Femur (tissue), 1 donor: Measurements from ENCODE around the gene CXCL3.

ENCODE experiments used
- DNase-seq: peaks from one replicate; pipeline ENCODE4 v3.0.0-alpha.2; 2017

CXCL3 gene

DNA sequence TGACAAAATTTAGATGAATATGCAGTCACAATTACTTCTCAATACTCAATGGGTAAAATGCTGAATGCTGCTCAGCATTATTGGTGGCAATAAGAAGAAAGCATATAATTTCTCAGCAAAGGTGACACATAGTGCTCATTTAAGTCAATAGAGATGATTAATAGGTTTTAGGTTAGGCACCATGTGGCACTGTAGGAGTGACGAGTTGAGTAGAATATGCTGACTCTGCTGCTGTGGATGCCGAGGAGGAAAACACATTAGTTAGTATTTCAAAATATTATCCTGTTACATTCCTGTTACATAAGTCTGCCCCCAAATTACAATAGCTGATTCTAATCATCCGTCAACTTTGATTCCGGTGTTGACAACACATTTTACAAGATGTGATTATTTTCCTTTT is 26.4 kb downstream of the CXCL3 start:
- no peak for DNase-seq

DNA sequence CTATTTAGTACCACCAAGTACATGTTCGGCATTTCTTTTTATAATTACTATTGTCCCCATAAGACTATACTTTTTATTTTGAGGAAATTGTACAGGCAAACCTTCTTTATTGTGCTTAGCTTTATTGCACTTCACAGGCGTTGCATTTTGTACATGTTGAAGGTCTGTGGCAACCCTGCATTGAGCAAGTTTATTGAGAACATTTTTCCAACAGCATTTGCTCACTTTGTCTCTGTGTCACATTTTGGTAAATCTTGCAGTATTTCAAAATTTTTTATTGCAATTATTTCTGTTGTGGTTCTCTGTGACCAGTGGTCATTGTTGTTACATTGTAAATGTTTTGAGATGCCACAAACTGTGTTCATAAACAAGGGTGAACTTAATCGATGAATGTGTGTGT is 29.2 kb downstream of the CXCL3 start:
- DNase-seq: no peak

GRCh38 chr4:74006009-74006476 is 32.4 kb downstream of the CXCL3 start:
- DNase-seq: no peak

GRCh38 chr4:74005528-74005927 is 33.0 kb downstream of the CXCL3 start:
- no peak for DNase-seq

DNA sequence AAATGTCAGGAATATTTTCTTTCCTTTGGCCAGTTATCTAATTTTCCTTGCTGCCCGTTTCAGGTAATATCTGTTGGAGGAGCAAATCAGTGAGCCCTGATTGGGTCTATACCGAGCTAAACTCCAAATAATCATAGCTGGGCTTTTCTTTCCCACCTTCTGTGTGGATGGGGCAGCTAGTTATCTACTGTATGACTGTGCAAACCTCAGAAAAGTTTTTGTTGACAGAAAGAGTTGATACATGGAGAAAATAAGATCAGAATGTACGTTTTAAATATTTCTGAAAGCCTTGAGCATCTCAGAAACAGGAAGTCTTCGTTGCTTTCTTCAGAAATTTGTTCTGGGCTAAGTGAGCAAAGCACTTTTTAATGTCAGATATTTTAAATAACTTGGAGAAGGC is 33.8 kb downstream of the CXCL3 start:
- no peak for DNase-seq

GRCh38 chr4:74000301-74000700 is 38.2 kb downstream of the CXCL3 start:
- no peak for DNase-seq

- DNase-seq: peak; percentile 46
These were observed 40.2 kb downstream of the CXCL3 start, which contains the start of gene CXCL5 for GRCh38 chr4:73998040-73999011. Gene CXCL5 (minus strand): TSS chr4:73998677. CDS start chr4:73998581, 96 bp downstream.

DNA sequence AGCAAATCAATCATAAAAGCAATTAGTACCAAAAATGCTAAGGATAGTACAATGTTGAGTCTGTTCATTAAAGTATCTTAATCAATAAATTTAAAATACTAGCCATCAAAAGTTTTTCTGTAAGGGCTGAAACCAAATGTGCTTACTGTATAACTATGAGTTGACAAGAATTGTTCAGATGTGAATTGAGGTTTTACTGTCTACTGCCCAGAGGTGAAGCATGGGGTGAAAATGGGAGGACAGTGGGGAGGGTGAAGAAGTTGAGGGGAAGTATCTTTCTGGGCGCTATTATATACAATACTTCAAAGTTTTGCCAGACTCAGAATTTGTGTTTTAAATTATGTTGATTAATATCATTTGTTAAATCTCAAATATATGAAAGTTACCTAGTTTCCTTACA is 46.4 kb downstream of the CXCL3 start:
- no peak for DNase-seq

GRCh38 chr4:73991742-73992000 is 46.8 kb downstream of the CXCL3 start:
- DNase-seq: no peak

GRCh38 chr4:73990988-73991741 is 47.3 kb downstream of the CXCL3 start:
- DNase-seq: no peak

DNA sequence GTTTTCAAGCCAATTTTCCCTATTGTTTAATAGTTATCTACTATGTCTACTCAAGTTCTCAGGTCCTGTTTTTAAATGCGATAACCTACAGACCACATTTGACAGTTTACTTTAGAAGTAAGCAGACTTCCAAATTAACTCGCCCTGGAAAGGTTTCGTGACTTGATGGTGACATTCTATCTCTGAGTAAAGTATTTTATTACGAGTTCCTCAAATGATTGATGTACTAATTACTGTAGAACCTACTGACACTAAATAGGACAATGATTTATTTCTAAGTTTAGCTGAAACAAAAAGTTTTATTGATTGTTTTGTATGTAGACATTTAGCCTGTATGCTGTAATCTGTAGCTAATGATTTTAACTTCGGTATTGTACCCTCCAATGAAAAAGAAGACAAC is 48.6 kb downstream of the CXCL3 start:
- no peak for DNase-seq

DNA sequence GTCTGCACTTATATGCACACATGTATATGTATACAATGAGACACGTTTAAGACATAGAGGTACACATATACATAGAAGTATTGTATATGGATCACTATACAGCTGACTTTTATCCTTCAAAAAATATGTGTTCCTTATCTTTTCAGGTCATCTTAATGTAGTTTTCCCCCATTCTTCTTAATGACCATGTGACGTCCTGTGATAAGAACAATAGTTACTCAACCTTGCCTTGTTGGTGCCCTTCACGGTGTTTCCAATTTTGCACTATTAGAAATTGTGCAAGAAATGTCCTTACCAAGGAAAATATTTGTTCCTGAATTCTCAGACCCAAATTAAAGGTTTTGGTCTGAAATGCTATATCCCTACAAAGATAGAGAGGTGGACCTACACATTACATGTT is 49.5 kb downstream of the CXCL3 start:
- no peak for DNase-seq

- no peak for DNase-seq
These were observed 50.4 kb downstream of the CXCL3 start, which contains the start of gene PPBP for GRCh38 chr4:73988061-73988460. Gene PPBP (minus strand): TSS chr4:73988190. CDS start chr4:73988103, 87 bp downstream.
